GM21526 (cell line): ENCODE results near the gene KBTBD6.
"Not testable (repeated sequence)": the region's sequence is repeated elsewhere in the genome, so short reads cannot be mapped to it uniquely, and the experiment has no call there.

Source experiments
- ATAC-seq: cut with Tn5 transposase; IDR thresholded peaks from one replicate; pipeline ENCODE4 v1.9.1; 2021; ENCODE audit warnings: moderate library complexity; ENCODE audit not compliant: unreplicated experiment, low FRiP score

KBTBD6 gene

DNA sequence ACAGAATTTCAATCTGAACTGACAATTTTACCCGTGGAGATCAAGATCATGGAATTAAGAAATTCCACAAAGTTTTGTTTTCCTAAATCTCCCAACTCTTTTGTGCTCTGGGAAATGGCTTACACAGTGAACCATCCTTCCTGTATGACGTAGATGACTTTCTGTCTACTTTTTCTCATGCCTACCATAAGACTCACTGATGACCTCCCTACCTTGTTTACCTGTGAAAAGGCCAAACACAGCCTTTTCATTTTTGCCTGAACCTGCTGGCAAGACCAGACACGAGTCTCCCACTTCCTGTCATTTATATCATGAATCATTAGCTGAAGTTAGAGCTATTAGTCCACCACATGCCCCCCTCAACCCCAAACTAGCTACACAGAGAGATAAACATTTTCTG is 4.6 kb upstream of the KBTBD6 start:
- no peak for ATAC-seq

DNA sequence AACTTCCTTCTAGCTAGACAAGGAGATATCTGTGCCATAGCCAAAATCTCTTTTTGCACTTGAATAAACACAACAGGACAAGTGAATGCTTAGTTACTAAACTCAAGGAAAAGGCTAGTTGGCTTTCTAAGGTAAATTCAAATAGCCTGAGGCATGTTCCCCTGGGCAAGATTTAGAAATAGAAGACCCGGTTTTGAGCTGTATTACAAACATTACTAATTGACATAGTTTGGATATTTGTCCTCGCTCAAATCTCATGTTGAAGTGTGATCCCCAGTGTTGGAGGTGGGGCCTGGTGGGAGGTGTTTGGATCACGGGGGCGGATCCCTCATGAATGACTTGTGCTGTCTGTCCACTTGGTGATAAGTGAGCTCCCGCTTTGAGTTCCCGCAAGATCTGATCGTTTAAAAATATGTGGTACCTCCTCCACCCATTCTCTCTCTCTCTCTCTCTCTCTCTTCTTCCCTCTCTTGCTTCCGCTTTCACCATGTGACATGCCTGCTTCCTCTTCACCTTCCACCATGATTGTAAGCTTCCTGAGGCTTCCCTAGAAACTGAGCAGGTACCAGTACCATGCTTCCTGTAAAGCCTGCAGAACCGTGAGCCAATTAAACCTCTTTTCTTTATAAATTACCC is 3.9 kb upstream of the KBTBD6 start:
- no peak for ATAC-seq

DNA sequence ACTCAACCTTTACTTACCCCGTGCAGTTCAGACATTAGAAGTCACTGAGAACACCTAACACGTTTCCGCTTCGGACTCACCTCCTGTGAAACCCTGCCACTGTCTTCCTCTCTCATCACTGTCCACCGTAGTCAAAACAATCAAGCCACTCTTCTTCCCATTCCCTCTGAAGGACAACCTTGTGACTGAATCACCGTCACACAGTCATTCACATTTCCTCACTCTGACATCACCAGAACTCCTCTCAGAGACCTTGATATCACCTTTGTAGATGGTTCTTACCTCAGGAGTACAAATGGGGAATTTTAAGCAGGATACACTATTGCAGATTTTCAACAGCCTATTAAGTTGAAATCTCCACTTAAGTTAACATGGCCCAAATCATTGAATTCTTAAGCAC is 1.3 kb upstream of the KBTBD6 start:
- ATAC-seq = no peak

DNA sequence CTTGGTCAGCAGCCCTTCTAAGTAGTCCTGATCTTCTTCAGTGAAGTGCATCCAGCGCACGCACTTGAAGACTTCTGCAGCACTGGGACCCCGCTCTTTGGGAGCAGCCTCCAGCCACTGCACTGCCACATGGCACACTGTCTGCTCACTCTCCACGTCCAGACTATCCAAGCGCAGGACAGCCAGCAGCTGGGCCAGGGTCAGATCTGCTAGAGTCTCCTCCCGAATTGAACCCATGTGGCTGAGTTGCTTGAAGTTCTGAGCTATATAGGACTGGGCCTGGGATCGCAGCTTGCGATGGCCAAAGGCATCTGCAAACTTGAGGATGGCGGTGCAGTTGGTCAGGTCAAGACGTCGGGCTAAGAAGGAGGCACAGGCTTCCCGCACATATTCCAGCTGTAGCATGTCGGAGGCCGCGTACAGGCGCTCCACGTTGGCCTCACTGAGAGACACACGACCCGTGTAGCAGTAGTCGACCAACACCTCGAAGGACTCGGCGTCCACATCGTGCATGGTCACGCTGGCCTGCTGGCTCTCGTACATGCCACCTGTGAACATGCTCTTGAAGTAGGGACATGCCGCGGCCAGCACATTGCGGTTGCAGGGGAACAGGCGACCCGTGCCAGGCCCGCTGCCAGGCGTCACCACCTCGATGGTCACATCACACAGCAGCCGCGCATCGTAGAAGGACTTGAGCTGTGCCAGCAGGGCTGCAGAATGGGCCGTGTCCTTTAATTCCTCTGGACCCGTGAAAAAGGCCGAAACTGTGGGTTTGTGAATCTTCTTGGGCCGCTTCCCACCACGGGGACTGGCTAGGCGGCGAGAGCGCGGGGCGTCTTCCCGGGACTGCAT is 716 bp downstream of the KBTBD6 start:
- peak; percentile 18 for ATAC-seq

DNA sequence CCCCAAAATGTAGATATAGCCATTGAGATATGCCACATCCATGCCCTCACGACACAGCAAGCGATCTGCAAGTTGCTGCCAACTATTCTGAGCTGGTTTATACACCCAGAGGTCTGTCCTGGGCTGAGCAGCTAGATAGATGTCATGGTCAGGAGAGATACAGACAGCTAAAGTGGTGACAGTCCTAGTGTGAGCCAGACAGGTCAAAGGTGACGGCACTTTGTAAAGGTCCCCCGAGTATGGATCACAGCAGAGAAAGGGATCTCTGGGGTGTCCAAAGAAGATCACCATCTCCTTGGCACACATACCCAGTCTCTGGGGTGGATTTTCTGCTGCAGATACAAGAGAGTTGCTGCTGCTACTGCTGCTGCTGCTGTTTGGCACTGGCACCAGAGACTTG is 1.4 kb downstream of the KBTBD6 start:
- not testable (repeated sequence) for ATAC-seq

DNA sequence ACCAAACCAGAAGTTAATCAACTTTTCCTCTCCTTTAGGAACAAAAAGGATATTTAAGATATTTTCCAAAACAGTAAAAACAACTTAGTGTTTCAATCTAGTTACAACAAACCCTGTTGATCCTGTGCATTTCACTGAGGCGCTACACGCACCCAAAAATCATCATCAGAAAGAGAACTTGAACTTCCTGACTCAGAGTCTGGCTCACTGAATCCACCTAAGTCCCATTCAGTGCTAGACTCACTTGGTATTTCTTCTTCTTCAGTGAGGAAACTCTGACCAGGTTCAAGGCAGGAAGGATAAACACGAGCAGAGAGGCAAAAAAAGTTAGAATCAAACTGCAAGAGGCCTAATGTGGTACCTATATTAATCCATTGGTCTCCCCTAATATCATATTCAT is 2.2 kb downstream of the KBTBD6 start:
- ATAC-seq = no peak

DNA sequence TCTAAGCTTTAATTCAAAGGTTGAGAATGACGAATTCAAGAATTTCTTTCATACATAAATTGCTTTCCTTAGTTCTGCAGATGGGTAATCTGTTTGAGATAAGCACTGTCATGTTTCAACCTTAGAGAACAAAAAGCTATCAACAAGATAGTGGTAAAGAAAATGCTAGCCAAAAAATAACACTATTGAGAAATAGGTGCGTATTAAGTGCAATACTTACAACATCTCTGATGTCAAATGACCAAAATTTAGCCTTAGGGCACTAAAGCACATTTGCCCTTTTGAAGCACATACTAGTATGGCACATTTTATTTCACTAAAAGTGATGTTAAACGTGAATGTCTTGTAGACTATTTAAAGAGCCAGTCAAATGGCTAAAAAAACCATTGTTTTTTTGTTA is 4.9 kb downstream of the KBTBD6 start:
- no peak for ATAC-seq

DNA sequence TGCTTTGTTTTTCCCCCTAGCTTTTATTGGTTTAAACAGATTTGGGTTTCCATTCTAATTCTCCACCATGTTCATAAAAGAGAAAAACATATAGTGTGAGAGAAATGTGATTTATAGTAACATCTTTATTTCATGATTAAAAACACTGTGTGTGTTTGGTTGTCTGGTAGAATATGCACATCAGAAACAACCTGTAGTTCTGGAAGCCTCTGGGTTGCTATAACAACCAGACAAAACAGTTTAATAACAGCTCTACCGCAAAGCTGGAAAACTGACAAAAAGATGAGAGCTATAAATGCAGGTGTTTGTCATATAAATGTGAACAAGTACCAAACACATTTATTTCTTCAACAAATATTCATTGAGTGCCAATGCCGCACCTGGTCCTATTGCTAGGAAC is 9.8 kb downstream of the KBTBD6 start:
- no peak for ATAC-seq

DNA sequence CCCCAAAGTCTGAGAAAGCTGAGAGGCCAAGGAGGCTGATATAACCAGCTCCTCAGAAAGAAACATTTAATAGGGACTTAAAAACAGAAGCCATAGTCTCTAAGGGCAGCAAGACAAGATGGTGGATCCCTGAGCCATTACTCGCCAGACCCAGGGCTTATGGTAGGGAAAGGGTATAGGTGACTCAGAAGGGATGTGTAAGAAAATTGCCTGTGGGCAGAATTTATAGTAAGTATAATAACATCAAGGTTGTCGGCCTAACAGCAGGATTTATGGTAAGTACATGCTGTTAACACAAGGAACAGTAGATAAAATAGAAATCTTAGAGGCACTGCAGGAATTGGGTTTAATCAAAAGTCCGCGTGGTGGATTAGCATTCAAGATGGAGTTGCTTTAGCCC is 14.7 kb downstream of the KBTBD6 start:
- no peak for ATAC-seq

DNA sequence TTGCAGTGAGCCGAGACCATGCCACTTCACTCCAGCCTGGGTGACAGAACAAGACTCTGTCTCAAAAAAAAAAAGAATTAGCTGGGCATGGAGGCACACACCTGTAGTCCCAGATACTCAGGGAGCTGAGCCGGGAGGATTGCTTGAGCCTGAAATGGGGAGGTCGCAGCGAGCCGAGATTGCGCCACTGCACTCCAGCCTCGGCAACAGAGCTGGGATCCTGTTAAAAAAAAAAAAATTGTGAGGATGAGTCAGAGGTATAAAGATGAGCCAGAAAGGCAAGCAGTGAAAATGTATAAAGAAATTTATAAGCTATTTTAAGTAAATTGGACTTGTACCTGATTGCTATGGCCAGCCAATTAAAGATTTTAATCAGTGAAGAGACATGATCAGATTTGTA is 21.1 kb downstream of the KBTBD6 start:
- no peak for ATAC-seq

DNA sequence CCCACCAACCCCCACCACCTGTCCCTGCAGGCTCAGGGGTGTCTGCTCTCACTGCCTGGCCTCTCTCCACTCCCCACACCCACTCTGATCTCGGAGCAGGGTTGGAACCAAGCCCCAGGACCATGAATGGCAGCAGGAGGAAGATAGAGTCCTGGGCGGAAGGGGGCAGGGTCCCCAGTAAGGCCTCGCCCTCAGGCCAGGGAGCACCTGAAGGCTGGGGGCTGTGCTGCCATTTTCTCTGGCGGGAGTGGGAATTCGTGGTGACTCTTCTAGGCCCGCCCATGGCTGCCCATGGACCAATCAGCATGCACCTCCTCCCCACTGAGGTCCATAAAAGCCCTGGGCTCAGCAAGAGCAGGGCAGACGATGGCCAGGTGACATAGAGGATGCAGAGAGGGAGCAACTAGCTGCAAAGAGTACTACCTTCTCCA is 25.0 kb downstream of the KBTBD6 start:
- ATAC-seq = no peak

DNA sequence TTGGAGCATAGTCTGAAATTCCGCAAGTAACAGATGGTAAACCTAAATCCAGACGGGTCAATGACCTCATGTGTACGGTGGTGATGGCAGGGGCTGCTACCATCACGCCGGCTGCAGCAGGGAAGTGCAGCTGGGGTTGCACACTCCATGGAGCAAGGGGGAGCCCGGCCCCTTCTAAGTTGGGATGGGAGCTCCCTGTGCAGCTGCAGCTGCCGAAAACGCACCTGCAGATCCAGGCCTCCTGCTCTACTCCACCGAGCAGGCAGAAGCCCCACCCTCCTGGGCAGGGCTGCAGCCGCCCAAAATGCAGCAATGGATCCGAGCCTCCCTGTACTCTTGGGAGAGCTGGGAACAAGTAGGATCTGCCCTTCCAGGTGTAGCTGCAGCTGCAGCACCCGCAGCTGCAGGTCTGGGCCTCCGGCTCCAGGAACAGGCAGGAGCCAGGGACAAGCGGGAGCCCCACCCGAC is 25.5 kb downstream of the KBTBD6 start:
- no peak for ATAC-seq

DNA sequence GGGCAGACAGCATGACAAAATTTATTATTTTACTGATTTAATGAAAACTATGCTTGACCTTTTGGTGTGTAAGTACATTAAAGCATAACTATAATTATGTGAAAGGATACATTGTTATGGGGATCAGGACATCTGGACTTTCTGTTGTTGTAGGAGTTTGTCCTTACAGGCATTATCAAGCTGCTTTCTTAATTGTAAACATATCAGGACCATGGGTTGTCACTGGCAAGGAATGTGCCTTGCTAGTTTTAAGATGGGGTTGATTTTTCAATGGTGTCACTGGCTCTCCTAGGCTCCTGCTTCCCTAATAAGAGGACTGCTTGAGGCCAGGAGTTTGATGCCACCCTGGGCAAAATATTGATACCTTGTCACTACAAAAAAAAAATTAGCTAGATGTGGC is 32.6 kb downstream of the KBTBD6 start:
- ATAC-seq = no peak

DNA sequence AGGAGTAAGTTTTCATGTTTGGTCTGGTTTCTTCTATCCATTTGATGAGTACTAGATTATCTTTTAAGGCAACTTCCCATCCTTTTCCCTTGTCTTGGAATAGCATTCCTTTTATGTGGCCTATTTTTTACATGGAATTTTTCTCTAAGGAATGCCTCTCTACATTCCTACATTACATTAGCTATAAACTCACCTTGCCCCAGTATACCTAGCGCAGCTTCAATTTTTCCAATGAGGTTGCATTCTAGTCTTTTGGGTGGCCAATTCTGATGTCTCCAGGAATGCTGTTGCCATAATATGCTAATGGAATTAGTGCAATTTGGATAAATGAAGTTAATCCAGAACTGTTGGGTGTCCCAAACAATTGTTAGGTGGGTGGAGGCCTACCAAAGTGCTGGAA is 33.8 kb downstream of the KBTBD6 start:
- no peak for ATAC-seq

DNA sequence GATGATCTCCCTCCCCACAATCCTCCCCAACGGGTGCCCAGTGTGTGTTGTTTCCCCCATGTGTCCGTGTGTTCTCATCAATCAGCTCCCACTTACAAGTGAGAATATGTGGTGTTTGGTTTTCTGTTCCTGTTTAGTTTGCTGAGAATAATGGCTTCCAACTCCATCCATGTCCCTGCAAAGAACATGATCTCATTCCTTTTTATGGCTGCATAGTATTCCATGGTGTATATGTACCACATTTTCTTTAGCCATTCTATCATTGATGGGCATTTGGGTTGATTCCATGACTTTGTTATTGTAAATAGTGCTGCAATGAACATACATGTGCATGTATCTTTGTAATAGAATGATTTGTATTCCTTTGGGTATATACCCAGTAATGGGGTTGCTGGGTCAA is 36.9 kb downstream of the KBTBD6 start:
- ATAC-seq = not testable (repeated sequence)

DNA sequence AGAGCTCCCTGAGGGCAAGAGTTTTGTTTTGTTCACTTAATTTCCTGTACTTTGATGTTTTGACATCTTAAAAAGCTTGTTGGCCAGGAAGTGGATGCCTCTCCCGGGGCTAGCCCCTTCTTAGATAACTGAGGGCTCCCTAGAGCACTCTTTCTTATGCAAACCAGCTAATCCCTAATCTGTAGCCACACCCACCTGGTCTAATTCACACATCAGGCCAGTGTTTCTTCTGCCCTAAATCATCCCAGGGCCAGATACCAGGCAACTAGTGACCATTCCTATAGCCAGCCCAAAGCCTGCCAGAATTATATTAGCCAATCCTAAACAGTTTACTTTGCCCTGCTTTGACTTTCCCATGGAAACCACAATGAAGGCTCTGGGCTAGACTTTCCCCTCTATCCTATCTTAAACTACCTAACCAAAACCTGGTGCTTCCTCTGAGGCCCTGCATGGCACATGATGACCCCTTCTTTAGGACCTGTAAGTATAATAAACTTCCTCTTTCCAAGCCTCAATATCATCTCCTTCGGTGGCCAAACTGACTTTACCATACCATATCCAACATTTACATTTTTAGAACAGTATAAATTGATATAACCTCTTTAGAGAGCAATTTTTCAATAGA is 46.5 kb downstream of the KBTBD6 start:
- ATAC-seq = no peak

DNA sequence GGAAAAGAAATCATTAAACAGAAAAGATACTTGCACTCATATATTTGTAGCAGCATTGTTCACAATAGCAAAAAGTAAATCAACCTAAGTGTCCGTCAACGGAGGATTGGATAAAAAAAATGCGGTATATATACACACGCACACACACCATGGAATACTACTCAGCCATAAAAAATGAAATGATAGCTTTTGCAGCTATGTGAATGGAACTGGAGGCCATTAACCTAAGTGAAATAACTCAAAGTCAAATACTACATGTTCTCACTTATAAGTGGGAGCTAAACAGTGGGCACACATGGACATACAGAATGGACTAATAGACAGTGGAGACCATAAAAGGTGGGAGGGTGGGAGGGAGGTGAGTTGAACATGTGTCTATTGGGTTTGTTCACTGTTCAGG is 52.9 kb downstream of the KBTBD6 start:
- ATAC-seq = no peak
